IMR-90 (cell line): ENCODE results near the gene DOCK2. TPM values are rescaled to one million over a fixed set of nuclear protein-coding genes. Genes with fewer than 3 reads are reported as not detected.

Source experiments
- ATAC-seq: fragments of 200-7000 bp; cut with Tn5 transposase; 2 replicates; pipeline ENCODE4 v1.9.1; 2020; ENCODE audit warnings: low read depth, mild to moderate bottlenecking, moderate library complexity
- BruUV-seq: library from RNA; stranded (reverse); fragments of 400-500 nt; replicated peaks from 2 replicates; lab custom pipeline; 2021; lab: Mats Ljungman, UMichigan
- CTCF ChIA-PET: fragments of 300-600 bp; formaldehyde crosslinking; extraction: SDS; loops from one replicate; lab custom pipeline; 2021; ENCODE audit warnings: antibody characterized with exemption; lab: Yijun Ruan, JAX
- POLR2A ChIA-PET: fragments of 300-600 bp; sonication (Branson Sonifier 250); formaldehyde crosslinking; loops from one replicate; lab custom pipeline; 2022; ENCODE audit warnings: antibody characterized with exemption; ENCODE audit not compliant: unreplicated experiment; lab: Charles Lee
- DNase-seq: peaks from one replicate; pipeline ENCODE4 v3.0.0; 2013
- H2AFZ ChIP-seq: replicated peaks from 2 replicates; pipeline ENCODE3; 2013; ENCODE audit warnings: low read length, mild to moderate bottlenecking; ENCODE audit not compliant: poor library complexity
- H2AK5ac ChIP-seq: 2 replicates; pipeline ENCODE4 v1.6.1; 2013; ENCODE audit warnings: low read depth, low read length, inconsistent platforms
- H2AK9ac ChIP-seq: replicated peaks from 2 replicates; pipeline ENCODE3; 2013; ENCODE audit warnings: mild to moderate bottlenecking, low read depth, low read length, moderate library complexity; ENCODE audit not compliant: poor library complexity
- H2BK120ac ChIP-seq: 2 replicates; pipeline ENCODE4 v1.6.1; 2013; ENCODE audit warnings: low read depth, low read length, inconsistent platforms
- H2BK15ac ChIP-seq: 3 replicates; pipeline ENCODE4 v1.6.1; 2013; ENCODE audit warnings: low read depth, low read length, inconsistent platforms
- H2BK20ac ChIP-seq: 2 replicates; pipeline ENCODE4 v1.6.1; 2013; ENCODE audit warnings: low read depth, mild to moderate bottlenecking, inconsistent platforms, low read length, moderate library complexity
- H2BK5ac ChIP-seq: 2 replicates; pipeline ENCODE4 v1.6.1; 2013; ENCODE audit warnings: mild to moderate bottlenecking, low read depth, low read length, inconsistent platforms; ENCODE audit not compliant: poor library complexity, severe bottlenecking
- H3K14ac ChIP-seq: replicated peaks from 2 replicates; pipeline ENCODE4 v1.6.1; 2013; ENCODE audit warnings: low read depth, low read length, inconsistent platforms
- H3K18ac ChIP-seq: 2 replicates; pipeline ENCODE4 v1.6.1; 2013; ENCODE audit warnings: low read depth, low read length, control low read depth
- H3K23ac ChIP-seq: 2 replicates; pipeline ENCODE4 v1.6.1; 2013; ENCODE audit warnings: low read depth, low read length, inconsistent platforms
- H3K27ac ChIP-seq: 2 replicates; pipeline ENCODE4 v1.5.1; 2013; ENCODE audit warnings: mild to moderate bottlenecking, control low read depth, low read length; ENCODE audit not compliant: insufficient read depth
- H3K27me3 ChIP-seq: 2 replicates; pipeline ENCODE4 v1.6.1; 2013; ENCODE audit warnings: low read length; ENCODE audit not compliant: control insufficient read depth, insufficient read depth
- H3K36me3 ChIP-seq: 2 replicates; pipeline ENCODE4 v1.6.1; 2013; ENCODE audit warnings: low read length, mixed read lengths; ENCODE audit not compliant: control insufficient read depth, insufficient read depth
- H3K4ac ChIP-seq: 2 replicates; pipeline ENCODE4 v1.6.1; 2013; ENCODE audit warnings: low read depth, low read length, inconsistent platforms
- H3K4me1 ChIP-seq: 2 replicates; pipeline ENCODE4 v1.6.1; 2013; ENCODE audit warnings: low read length, mixed read lengths; ENCODE audit not compliant: control insufficient read depth, insufficient read depth
- H3K4me2 ChIP-seq: 2 replicates; pipeline ENCODE4 v1.6.1; 2013; ENCODE audit warnings: low read depth, mild to moderate bottlenecking, control low read depth, low read length, moderate library complexity
- H3K4me3 ChIP-seq: 2 replicates; pipeline ENCODE4 v1.5.1; 2013; ENCODE audit warnings: low read depth, mild to moderate bottlenecking, control low read depth, low read length, moderate library complexity; ENCODE audit not compliant: insufficient read depth
- H3K56ac ChIP-seq: 2 replicates; pipeline ENCODE4 v1.6.1; 2013; ENCODE audit warnings: low read length, inconsistent platforms; ENCODE audit not compliant: insufficient read depth; ENCODE audit errors: extremely low read depth
- H3K79me1 ChIP-seq, 2 experiments: 2 replicates each; pipeline ENCODE4 v1.6.1; 2013; ENCODE audit warnings: low read length in 2 of 2, inconsistent platforms in 1 of 2, low read depth in 1 of 2
- H3K9ac ChIP-seq: 2 replicates; pipeline ENCODE4 v1.6.1; 2013; ENCODE audit warnings: low read depth, low read length, control low read depth
- H3K9me1 ChIP-seq: 2 replicates; pipeline ENCODE4 v1.6.1; 2013; ENCODE audit warnings: low read length, inconsistent platforms; ENCODE audit not compliant: insufficient read depth
- H3K9me3 ChIP-seq: 2 replicates; pipeline ENCODE4 v1.6.1; 2013; ENCODE audit warnings: low read length; ENCODE audit not compliant: control insufficient read depth, insufficient read depth
- H4K20me1 ChIP-seq: 2 replicates; pipeline ENCODE4 v1.6.1; 2013; ENCODE audit warnings: low read length, inconsistent platforms; ENCODE audit not compliant: insufficient read depth
- H4K5ac ChIP-seq: 2 replicates; pipeline ENCODE4 v1.6.1; 2013; ENCODE audit warnings: mild to moderate bottlenecking, low read depth, low read length, control low read depth
- H4K8ac ChIP-seq, 2 experiments: 2 replicates each; pipeline ENCODE4 v1.6.1; 2013; ENCODE audit warnings: low read depth in 2 of 2, low read length in 2 of 2, control low read depth in 1 of 2, inconsistent platforms in 1 of 2
- H4K91ac ChIP-seq: 2 replicates; pipeline ENCODE4 v1.6.1; 2013; ENCODE audit warnings: low read depth, low read length, inconsistent platforms; ENCODE audit not compliant: insufficient read depth
- CEBPB ChIP-seq: IDR thresholded peaks from 2 replicates; pipeline ENCODE4 v1.6.1; 2012; ENCODE audit warnings: low read depth, low read length, improper control_type of control experiment
- NFE2L2 ChIP-seq: fragments of 150-350 bp; IDR thresholded peaks from 2 replicates; pipeline ENCODE4 v1.6.1; 2016; ENCODE audit warnings: low read depth, mild to moderate bottlenecking, low read length
- RCOR1 ChIP-seq: IDR thresholded peaks from 2 replicates; pipeline ENCODE4 v1.6.1; 2012; ENCODE audit warnings: mild to moderate bottlenecking, low read length, improper control_type of control experiment; ENCODE audit not compliant: insufficient replicate concordance
- RFX5 ChIP-seq: IDR thresholded peaks from 2 replicates; pipeline ENCODE4 v1.8.0; 2012; ENCODE audit warnings: low read depth, mild to moderate bottlenecking, low read length, moderate library complexity
- WGBS, 2 experiments: methylation state at CpG; one replicate each; pipeline versions ENCODE4 v1.1.5 to v1.1.7; 2013; ENCODE audit warnings: missing lambda C conversion rate in 2 of 2; ENCODE audit not compliant: insufficient read length in 1 of 2; ENCODE audit errors: extremely low coverage in 2 of 2; 5-methylcytosine and 5-hydroxymethylcytosine counted together
- dilution Hi-C: fragments of 300-500 bp; cut with HindIII; formaldehyde crosslinking; loops from one replicate; pipeline ENCODE4 v1.14.3; 2018; ENCODE audit warnings: low sequenced_read_pairs; ENCODE audit not compliant: unreplicated experiment
- in situ Hi-C: fragments of 300-500 bp; cut with MboI; formaldehyde crosslinking; loops from 3 replicates; pipeline ENCODE4 v1.14.3; 2019; ENCODE audit warnings: low sequenced_read_pairs, inconsistent platforms, mixed read lengths
- intact Hi-C: fragments of 100-400 bp; cut with micrococcal nuclease; formaldehyde crosslinking; loops from 2 replicates; pipeline ENCODE4 v1.10.0; 2022
- polyA plus RNA-seq, 3 experiments: library from polyadenylated mRNA; depleted of rRNA; stranded (reverse); fragments of >200 nt; gene quantifications; 2 replicates each; pipeline ENCODE4 v1.2.3, GENCODE V29; 2012; ENCODE audit warnings: low replicate concordance in 1 of 3
- total RNA-seq: library from RNA; depleted of rRNA; stranded (reverse); fragments of >200 nt; gene quantifications from 2 replicates; pipeline ENCODE4 v1.2.3, GENCODE V29; 2012

DOCK2 gene
- total and polyA plus RNA-seq, 2 of the 4 experiments (the other 2 are of a cell fraction) = 0.72 to 3.0 TPM

- Histone ChIP-seq H3K4me1 (peaks cover 3% of the 10 kb centered on the region), H3K27ac (no peak overlapping the region), H3K4ac (no peak overlapping the region), H3K36me3 (no peaks in the 10 kb centered on the region; the same call in 1 of the 2 replicates), H3K23ac (no peak overlapping the region), H2AFZ (no peak overlapping the region), H3K4me2 (no peak overlapping the region), H2BK20ac (no peak overlapping the region), H3K4me3 (no peak overlapping the region), H3K79me1 (peaks cover 24 to 28% of the 10 kb centered on the region in 2 experiments), H2BK120ac (no peak overlapping the region), H3K9me3 (no peaks in the 10 kb centered on the region), H3K56ac (no peak overlapping the region), H3K18ac (no peak overlapping the region), H2AK5ac (no peak overlapping the region), H4K91ac (no peak overlapping the region), H3K27me3 (no peaks in the 10 kb centered on the region), H3K9ac (no peak overlapping the region), H2BK5ac (no peak overlapping the region), H4K5ac (no peak overlapping the region), H4K20me1 (no peaks in the 10 kb centered on the region), H3K9me1 (peaks cover 8% of the 10 kb centered on the region; the same call in 1 of the 2 replicates), H2BK15ac (no peak overlapping the region), H4K8ac (no peak overlapping the region), H2AK9ac (no peak overlapping the region), H3K14ac (no peak overlapping the region)
- dilution Hi-C loops (no loop called here), in situ Hi-C loops (no loop called here), intact Hi-C loops (no loop called here)
- no peak for ATAC-seq
- BruUV-seq = no TSS peak
- ChIA-PET POLR2A (no interaction called here), CTCF (interaction anchor here (1.2 kb wide), 1 partner anchor 13 kb away, joined by 3 read pairs; no protein-coding TSS in a partner anchor)
- no peak for DNase-seq
- TF ChIP-seq NFE2L2 = no peak
- TF ChIP-seq CEBPB = no peak
- no peak for TF ChIP-seq RFX5
- no peak for TF ChIP-seq RCOR1
- no CpG with 5 or more reads among the region's 3 CpGs for WGBS, 2 experiments
Measured at GRCh38 chr5:169958278-169958677, 321.2 kb downstream of the DOCK2 start.
